GM12878 (cell line): ENCODE measurements around the gene RBM26. TPM values are rescaled to one million over a fixed set of nuclear protein-coding genes. Genes with fewer than 3 reads are reported as not detected.

Source experiments
- ATAC-seq: fragments of 200-7000 bp; cut with Tn5 transposase; 3 replicates; pipeline ENCODE4 v1.9.1; 2020; ENCODE audit warnings: mild to moderate bottlenecking, moderate library complexity
- BruUV-seq: library from RNA; stranded (reverse); fragments of 400-500 nt; replicated peaks from 2 replicates; lab custom pipeline; 2021; lab: Mats Ljungman, UMichigan
- CTCF ChIA-PET: fragments of 300-600 bp; sonication (Branson Sonifier 250); formaldehyde crosslinking; extraction: SDS; loops from one replicate; lab custom pipeline; 2021; ENCODE audit warnings: inconsistent platforms; lab: Yijun Ruan, JAX
- POLR2A ChIA-PET: fragments of 350-600 bp; formaldehyde crosslinking; extraction: SDS; loops from one replicate; lab custom pipeline; 2021; ENCODE audit warnings: inconsistent platforms; lab: Charles Lee
- RAD21 ChIA-PET: fragments of 300-600 bp; sonication (Branson Sonifier 250); formaldehyde crosslinking; loops from one replicate; lab custom pipeline; 2023; ENCODE audit warnings: antibody characterized with exemption; ENCODE audit not compliant: unreplicated experiment; lab: Charles Lee
- SMC1A ChIA-PET: fragments of 300-600 bp; sonication (Branson Sonifier 250); formaldehyde crosslinking; loops from one replicate; lab custom pipeline; 2023; ENCODE audit not compliant: unreplicated experiment, uncharacterized antibody; lab: Charles Lee
- DNase-seq: peaks from one replicate; pipeline ENCODE4 v3.0.0-alpha.2; 2011; ENCODE audit warnings: low read depth, low spot score
- FAIRE-seq: peaks from 3 replicates; lab custom pipeline; 2011; peaks lifted over from hg19 to GRCh38; lab: Jason Lieb, UNC
- H2AFZ ChIP-seq: 2 replicates; pipeline ENCODE4 v1.6.0; 2011; ENCODE audit warnings: low read depth, low read length, control low read depth; ENCODE audit not compliant: control insufficient read depth
- H3K27ac ChIP-seq: 2 replicates; pipeline ENCODE4 v1.5.1; 2011; ENCODE audit warnings: control low read depth; ENCODE audit not compliant: control insufficient read depth, insufficient read depth
- H3K27me3 ChIP-seq, 2 experiments: replicated peaks in 1 of 2; 2 replicates each; pipeline versions ENCODE4 v1.6.0 to v1.6.1; 2011; ENCODE audit warnings: low read length in 1 of 2; ENCODE audit not compliant: control insufficient read depth in 2 of 2, insufficient read depth in 2 of 2
- H3K36me3 ChIP-seq, 2 experiments: 2 replicates each; pipeline ENCODE4 v1.5.1; 2011; ENCODE audit warnings: low read length in 1 of 2; ENCODE audit not compliant: control insufficient read depth in 2 of 2, insufficient read depth in 2 of 2
- H3K4me1 ChIP-seq: 2 replicates; pipeline ENCODE4 v1.6.1; 2011; ENCODE audit warnings: mild to moderate bottlenecking, low read length, moderate library complexity, mixed read lengths; ENCODE audit not compliant: control insufficient read depth, insufficient read depth
- H3K4me2 ChIP-seq: 2 replicates; pipeline ENCODE4 v1.6.0; 2011; ENCODE audit warnings: control low read depth; ENCODE audit not compliant: control insufficient read depth, insufficient read depth
- H3K4me3 ChIP-seq: fragments of 200-600 bp; sonication (generic); 2 replicates; pipeline ENCODE4 v1.5.1; 2016
- H3K79me2 ChIP-seq: 2 replicates; pipeline ENCODE4 v1.6.0; 2011; ENCODE audit warnings: low read length; ENCODE audit not compliant: control insufficient read depth, insufficient read depth
- H3K9ac ChIP-seq: 2 replicates; pipeline ENCODE4 v1.8.0; 2011; ENCODE audit warnings: low read length, control low read depth, mixed read lengths; ENCODE audit not compliant: control insufficient read depth, insufficient read depth
- H3K9me3 ChIP-seq: replicated peaks from 3 replicates; pipeline ENCODE4 v1.5.1; 2011; ENCODE audit warnings: mild to moderate bottlenecking, low read length; ENCODE audit not compliant: control insufficient read depth, insufficient read depth
- H4K20me1 ChIP-seq: 2 replicates; pipeline ENCODE4 v1.6.0; 2011; ENCODE audit not compliant: control insufficient read depth, insufficient read depth
- CEBPB ChIP-seq, 2 experiments: fragments of 150-350 bp in 1 of 2; IDR thresholded peaks; 2 replicates each; pipeline ENCODE4 v1.6.1; 2012 to 2014; ENCODE audit warnings: low read depth in 2 of 2, low read length in 2 of 2, borderline replicate concordance in 1 of 2, inconsistent platforms in 1 of 2
- ETV6 ChIP-seq, 2 experiments: fragments of 450-650 bp in 1 of 2; IDR thresholded peaks in 1 of 2; conservative IDR thresholded peaks in 1 of 2; 2 replicates each; pipeline ENCODE4 v1.6.1; 2014; ENCODE audit warnings: antibody characterized with exemption in 1 of 2, borderline replicate concordance in 1 of 2, low read depth in 1 of 2, mild to moderate bottlenecking in 1 of 2, moderate library complexity in 1 of 2
- FOS ChIP-seq: IDR thresholded peaks from 3 replicates; pipeline ENCODE4 v1.6.1; 2011; ENCODE audit warnings: borderline replicate concordance; ENCODE audit not compliant: insufficient read length; ENCODE audit errors: extremely low read depth
- MTA3 ChIP-seq: IDR thresholded peaks from 2 replicates; pipeline ENCODE4 v1.6.1; 2012; ENCODE audit warnings: low read length, inconsistent platforms, borderline replicate concordance
- PAX5 ChIP-seq: IDR thresholded peaks from 2 replicates; pipeline ENCODE4 v1.6.1; 2011; ENCODE audit warnings: low read depth, low read length, borderline replicate concordance
- RELA ChIP-seq: fragments of 450-650 bp; IDR thresholded peaks from 2 replicates; pipeline ENCODE4 v1.8.0; 2014; ENCODE audit warnings: borderline replicate concordance; ENCODE audit not compliant: partially characterized antibody
- TBL1XR1 ChIP-seq: IDR thresholded peaks from 2 replicates; pipeline ENCODE4 v1.6.1; 2012; ENCODE audit warnings: low read depth, low read length, improper control_type of control experiment
- TCF12 ChIP-seq: IDR thresholded peaks from 2 replicates; pipeline ENCODE4 v1.6.1; 2011; ENCODE audit warnings: low read depth, mild to moderate bottlenecking, low read length
- YBX1 ChIP-seq: fragments of 450-650 bp; IDR thresholded peaks from 2 replicates; pipeline ENCODE4 v1.6.1; 2016; ENCODE audit warnings: antibody characterized with exemption
- ZNF274 ChIP-seq: IDR thresholded peaks from one replicate; pipeline ENCODE4 v1.8.0; 2011; ENCODE audit not compliant: insufficient read length, insufficient read depth
- WGBS: methylation state at CpG from one replicate; pipeline ENCODE4 v1.1.6; 2016; ENCODE audit warnings: low lambda C conversion rate; ENCODE audit not compliant: insufficient replicate concordance, insufficient coverage; ENCODE audit errors: missing lambda C conversion rate; 5-methylcytosine and 5-hydroxymethylcytosine counted together
- in situ Hi-C: fragments of 300-500 bp; cut with MboI; formaldehyde crosslinking; loops from 9 replicates; pipeline ENCODE4 v1.14.3; 2018; ENCODE audit warnings: mixed read lengths
- intact Hi-C: fragments of 100-400 bp; cut with micrococcal nuclease; formaldehyde crosslinking; loops from one replicate; pipeline ENCODE4 v1.14.2; 2022; ENCODE audit not compliant: unreplicated experiment
- polyA plus RNA-seq, 11 experiments: library from polyadenylated mRNA; depleted of rRNA in 4 of 11; unstranded in 6 of 11; stranded (reverse) in 5 of 11; fragments of >200 nt; fragmentation: Nextera tagmentation in 4 of 11; fragmentation: Illumina TruSeq in 1 of 11; extraction: Ambion mirVana in 4 of 11; extraction: Trizol in 1 of 11; gene quantifications; 1 replicate in 1 of 11; 2 replicates in 10 of 11; pipeline versions ENCODE4 v1.2.1 to v1.2.3, GENCODE V29; 2011 to 2016; ENCODE audit warnings: inconsistent platforms in 2 of 11, missing spikeins in 2 of 11, low read depth in 1 of 11
- total RNA-seq, 4 experiments: library from RNA; depleted of rRNA in 3 of 4; stranded (reverse); fragments of >200 nt in 3 of 4; fragmentation: Illumina TruSeq in 1 of 4; extraction: Trizol in 1 of 4; gene quantifications; 2 replicates each; pipeline versions ENCODE4 v1.2.1 to v1.2.3, GENCODE V29; 2013 to 2021
- TF ChIP-seq, protein P1 (sequence below): fragments of 450-650 bp; IDR thresholded peaks from 2 replicates; pipeline ENCODE4 v1.6.1; 2017; ENCODE audit warnings: mild to moderate bottlenecking, moderate library complexity
- TF ChIP-seq, protein P2 (sequence below): fragments of 450-650 bp; IDR thresholded peaks from 2 replicates; pipeline ENCODE4 v1.6.1; 2017; ENCODE audit warnings: low read depth, mild to moderate bottlenecking, moderate library complexity

RBM26 gene
- total and polyA plus RNA-seq, 10 of the 15 experiments (the other 5 are each of a cell fraction or from before 2014, with no cell fraction given) = 17.6 to 71.3 (median 38.9) TPM

DNA sequence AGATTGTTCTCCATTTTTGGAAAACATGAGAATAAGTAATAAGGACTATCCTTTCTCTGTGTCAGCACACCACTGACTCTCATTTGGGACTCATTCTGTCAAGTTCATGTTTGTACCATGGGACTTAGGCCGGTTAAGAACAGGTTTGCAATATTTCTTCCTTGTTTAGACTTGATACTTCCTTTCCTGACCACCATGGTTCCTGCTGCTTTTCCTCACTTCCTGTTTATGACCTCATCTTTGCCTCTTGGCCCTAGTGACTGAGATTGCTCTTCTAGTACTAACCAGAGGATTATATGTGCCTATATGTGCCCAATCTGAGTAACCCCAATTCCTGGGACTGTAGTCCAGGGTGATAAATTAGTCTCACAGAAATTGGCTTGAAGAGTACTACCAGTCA, 42.4 kb upstream of the RBM26 start (continued):
- TF ChIP-seq, protein P1, sequence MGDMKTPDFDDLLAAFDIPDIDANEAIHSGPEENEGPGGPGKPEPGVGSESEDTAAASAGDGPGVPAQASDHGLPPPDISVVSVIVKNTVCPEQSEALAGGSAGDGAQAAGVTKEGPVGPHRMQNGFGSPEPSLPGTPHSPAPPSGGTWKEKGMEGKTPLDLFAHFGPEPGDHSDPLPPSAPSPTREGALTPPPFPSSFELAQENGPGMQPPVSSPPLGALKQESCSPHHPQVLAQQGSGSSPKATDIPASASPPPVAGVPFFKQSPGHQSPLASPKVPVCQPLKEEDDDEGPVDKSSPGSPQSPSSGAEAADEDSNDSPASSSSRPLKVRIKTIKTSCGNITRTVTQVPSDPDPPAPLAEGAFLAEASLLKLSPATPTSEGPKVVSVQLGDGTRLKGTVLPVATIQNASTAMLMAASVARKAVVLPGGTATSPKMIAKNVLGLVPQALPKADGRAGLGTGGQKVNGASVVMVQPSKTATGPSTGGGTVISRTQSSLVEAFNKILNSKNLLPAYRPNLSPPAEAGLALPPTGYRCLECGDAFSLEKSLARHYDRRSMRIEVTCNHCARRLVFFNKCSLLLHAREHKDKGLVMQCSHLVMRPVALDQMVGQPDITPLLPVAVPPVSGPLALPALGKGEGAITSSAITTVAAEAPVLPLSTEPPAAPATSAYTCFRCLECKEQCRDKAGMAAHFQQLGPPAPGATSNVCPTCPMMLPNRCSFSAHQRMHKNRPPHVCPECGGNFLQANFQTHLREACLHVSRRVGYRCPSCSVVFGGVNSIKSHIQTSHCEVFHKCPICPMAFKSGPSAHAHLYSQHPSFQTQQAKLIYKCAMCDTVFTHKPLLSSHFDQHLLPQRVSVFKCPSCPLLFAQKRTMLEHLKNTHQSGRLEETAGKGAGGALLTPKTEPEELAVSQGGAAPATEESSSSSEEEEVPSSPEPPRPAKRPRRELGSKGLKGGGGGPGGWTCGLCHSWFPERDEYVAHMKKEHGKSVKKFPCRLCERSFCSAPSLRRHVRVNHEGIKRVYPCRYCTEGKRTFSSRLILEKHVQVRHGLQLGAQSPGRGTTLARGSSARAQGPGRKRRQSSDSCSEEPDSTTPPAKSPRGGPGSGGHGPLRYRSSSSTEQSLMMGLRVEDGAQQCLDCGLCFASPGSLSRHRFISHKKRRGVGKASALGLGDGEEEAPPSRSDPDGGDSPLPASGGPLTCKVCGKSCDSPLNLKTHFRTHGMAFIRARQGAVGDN = no peak
- TF ChIP-seq, protein P2, sequence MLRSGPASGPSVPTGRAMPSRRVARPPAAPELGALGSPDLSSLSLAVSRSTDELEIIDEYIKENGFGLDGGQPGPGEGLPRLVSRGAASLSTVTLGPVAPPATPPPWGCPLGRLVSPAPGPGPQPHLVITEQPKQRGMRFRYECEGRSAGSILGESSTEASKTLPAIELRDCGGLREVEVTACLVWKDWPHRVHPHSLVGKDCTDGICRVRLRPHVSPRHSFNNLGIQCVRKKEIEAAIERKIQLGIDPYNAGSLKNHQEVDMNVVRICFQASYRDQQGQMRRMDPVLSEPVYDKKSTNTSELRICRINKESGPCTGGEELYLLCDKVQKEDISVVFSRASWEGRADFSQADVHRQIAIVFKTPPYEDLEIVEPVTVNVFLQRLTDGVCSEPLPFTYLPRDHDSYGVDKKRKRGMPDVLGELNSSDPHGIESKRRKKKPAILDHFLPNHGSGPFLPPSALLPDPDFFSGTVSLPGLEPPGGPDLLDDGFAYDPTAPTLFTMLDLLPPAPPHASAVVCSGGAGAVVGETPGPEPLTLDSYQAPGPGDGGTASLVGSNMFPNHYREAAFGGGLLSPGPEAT = no peak
- TF ChIP-seq YBX1 = no peak

DNA sequence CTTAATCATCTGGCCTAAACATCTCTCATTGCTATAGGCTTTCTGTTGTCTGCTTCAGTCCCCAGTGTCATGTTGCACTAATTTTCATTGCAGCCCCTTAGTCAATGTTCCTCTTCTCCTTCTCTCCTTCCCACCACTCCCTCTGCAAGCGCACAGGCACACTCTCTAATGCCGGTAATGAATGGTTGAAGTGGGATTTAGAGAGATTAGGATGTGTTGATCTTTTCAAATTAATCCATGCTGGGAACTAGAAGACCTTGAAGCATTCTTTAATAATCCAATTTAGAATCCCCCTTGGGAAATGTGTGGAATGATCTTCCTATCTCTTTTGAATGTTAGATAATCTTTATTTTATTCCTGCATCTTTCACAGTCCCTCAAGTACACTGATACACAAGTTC, 41.7 kb upstream of the RBM26 start:
- no peak for FAIRE-seq

More for the DNA sequence above, 41.7 kb upstream of the RBM26 start:
- no TSS peak for BruUV-seq
- DNase-seq (no peak), ATAC-seq (no peak)
- 100% methylated on average over 2 of the region's 2 CpGs for WGBS
- POLR2A ChIA-PET = no interaction called here
- no peaks in the 10 kb centered on the region for H3K27me3 ChIP-seq
- H3K36me3 ChIP-seq = no peaks in the 10 kb centered on the region
- CTCF ChIA-PET = no interaction called here
- no peak overlapping the region for H3K27ac ChIP-seq
- SMC1A ChIA-PET = interaction anchor here (1.0 to 1.5 kb wide), 3 partner anchors 9 to 30 kb away, joined by 3 to 5 read pairs (median 3); no protein-coding TSS in a partner anchor
- no peak overlapping the region for H3K4me2 ChIP-seq
- no peaks in the 10 kb centered on the region for H4K20me1 ChIP-seq
- RAD21 ChIA-PET = no interaction called here
- peaks cover 10% of the 10 kb centered on the region; the same call in 1 of the 2 replicates for H3K4me1 ChIP-seq
- no peak overlapping the region for H3K9ac ChIP-seq
- no peaks in the 10 kb centered on the region for H3K79me2 ChIP-seq
- H2AFZ ChIP-seq = no peak overlapping the region
- TF ChIP-seq MTA3 (no peak), CEBPB (IDR thresholded peaks at IDR 0.05; ENCODE audit: borderline replicate concordance in 1 of 2, low read depth in 2 of 2, low read length in 2 of 2) (no peak), FOS (no peak), RELA (no peak), ZNF274 (no peak), ETV6 (conservative IDR thresholded peaks at IDR 0.05 in 1 of 2, IDR thresholded peaks at IDR 0.05 in 1 of 2; ENCODE audit: borderline replicate concordance in 1 of 2, low read depth in 1 of 2) (no peak), TBL1XR1 (no peak), TCF12 (no peak), PAX5 (no peak)
- no peak overlapping the region for H3K4me3 ChIP-seq
- in situ Hi-C loops (no loop called here), intact Hi-C loops (no loop called here)
- H3K9me3 ChIP-seq = no peaks in the 10 kb centered on the region
